Measurements from ENCODE around the gene OR2Z1. TPM values are rescaled to one million over a fixed set of nuclear protein-coding genes. Genes with fewer than 3 reads are reported as not detected.

The OR2Z1 gene
- total and polyA plus RNA-seq, 2 of the 4 experiments (the other 2 are of a cell fraction), result not detected

DNA sequence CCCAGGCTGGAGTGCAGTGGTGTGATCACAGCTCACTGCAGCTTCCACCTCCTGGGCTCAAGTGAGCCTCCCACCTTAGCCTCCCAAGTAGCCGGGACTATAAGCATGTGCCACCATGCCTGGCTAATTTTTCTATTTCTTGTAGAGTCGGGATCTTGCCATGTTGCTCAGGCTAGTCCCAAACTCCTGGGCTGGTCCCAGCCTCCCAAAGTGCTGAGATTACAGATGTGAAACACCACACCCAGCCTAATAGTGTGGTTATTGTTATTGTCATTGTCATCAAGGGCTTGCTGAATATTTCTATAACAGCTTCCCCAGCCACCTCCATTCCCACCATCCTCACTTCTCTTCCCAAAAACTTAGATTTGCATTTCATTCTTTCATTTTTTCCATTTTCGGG, 2.8 kb downstream of the OR2Z1 start:
- Histone ChIP-seq H3K36me3 (ENCODE audit: control insufficient read depth, insufficient read depth, low read length) (no peaks in the 10 kb centered on the region), H3K4me3 (ENCODE audit: insufficient read depth, low read depth, low read length) (no peak overlapping the region), H3K56ac (ENCODE audit: extremely low read depth, insufficient read depth, low read length) (no peak overlapping the region), H3K4ac (ENCODE audit: low read depth, low read length) (no peak overlapping the region), H3K27ac (ENCODE audit: insufficient read depth, low read length) (no peak overlapping the region), H2BK20ac (ENCODE audit: low read depth, low read length) (no peak overlapping the region), H2BK15ac (ENCODE audit: low read depth, low read length) (no peak overlapping the region), H3K9me3 (ENCODE audit: control insufficient read depth, insufficient read depth, low read length) (peaks cover 22% of the 10 kb centered on the region), H3K4me2 (ENCODE audit: low read depth, low read length) (no peak overlapping the region), H3K4me1 (ENCODE audit: control insufficient read depth, insufficient read depth, low read length) (no peaks in the 10 kb centered on the region), H2AK9ac (replicated peaks; ENCODE audit: low read depth, low read length, poor library complexity) (no peak overlapping the region), H2BK120ac (ENCODE audit: low read depth, low read length) (no peak overlapping the region), H4K91ac (ENCODE audit: insufficient read depth, low read depth, low read length) (no peak overlapping the region), H4K5ac (ENCODE audit: low read depth, low read length) (no peak overlapping the region), H3K9me1 (ENCODE audit: insufficient read depth, low read length) (no peaks in the 10 kb centered on the region), H2AK5ac (ENCODE audit: low read depth, low read length) (no peak overlapping the region), H4K8ac (ENCODE audit: low read depth in 2 of 2, low read length in 2 of 2) (no peak overlapping the region), H3K9ac (ENCODE audit: low read depth, low read length) (no peak overlapping the region), H2AFZ (replicated peaks; ENCODE audit: low read length, poor library complexity) (no peak overlapping the region), H3K23ac (ENCODE audit: low read depth, low read length) (no peak overlapping the region), H3K14ac (replicated peaks; ENCODE audit: low read depth, low read length) (no peak overlapping the region), H3K18ac (ENCODE audit: low read depth, low read length) (no peak overlapping the region), H3K27me3 (ENCODE audit: control insufficient read depth, insufficient read depth, low read length) (no peaks in the 10 kb centered on the region), H4K20me1 (ENCODE audit: insufficient read depth, low read length) (no peaks in the 10 kb centered on the region), H2BK5ac (ENCODE audit: low read depth, low read length, poor library complexity, severe bottlenecking) (no peak overlapping the region), H3K79me1 (ENCODE audit: low read depth in 1 of 2, low read length in 2 of 2) (no peaks in the 10 kb centered on the region)
- no peak for DNase-seq
- 0 to 100% methylated on average over 1 of the region's 3 CpGs for WGBS, 2 experiments (ENCODE audit: extremely low coverage in 2 of 2, insufficient read length in 1 of 2)
- no TSS peak for BruUV-seq (replicated peaks)
- intact Hi-C loops (cut with micrococcal nuclease), result no loop called here
- TF ChIP-seq POLR2A (IDR thresholded peaks at IDR 0.05; ENCODE audit: low read depth, low read length) (no peak), RCOR1 (IDR thresholded peaks at IDR 0.05; ENCODE audit: insufficient replicate concordance, low read length) (no peak), ELK1 (IDR thresholded peaks at IDR 0.05; ENCODE audit: borderline replicate concordance, low read depth, low read length) (no peak), USF2 (IDR thresholded peaks at IDR 0.05; ENCODE audit: low read depth, low read length) (no peak), NFE2L2 (IDR thresholded peaks at IDR 0.05; ENCODE audit: low read depth, low read length) (no peak), MXI1 (IDR thresholded peaks at IDR 0.05; ENCODE audit: borderline replicate concordance, low read depth, low read length) (no peak), SMC3 (IDR thresholded peaks at IDR 0.05; ENCODE audit: low read depth, low read length) (no peak), MAFK (IDR thresholded peaks at IDR 0.05; ENCODE audit: low read depth, low read length) (no peak), RFX5 (IDR thresholded peaks at IDR 0.05; ENCODE audit: low read depth, low read length) (no peak), CEBPB (IDR thresholded peaks at IDR 0.05; ENCODE audit: low read depth, low read length) (no peak), FOS (IDR thresholded peaks at IDR 0.05; ENCODE audit: low read depth, low read length) (no peak), MAZ (IDR thresholded peaks at IDR 0.05; ENCODE audit: borderline replicate concordance, low read depth, low read length) (no peak), RAD21 (IDR thresholded peaks at IDR 0.05; ENCODE audit: low read length) (no peak), BHLHE40 (IDR thresholded peaks at IDR 0.05; ENCODE audit: low read depth, low read length) (no peak)
- TF ChIP-seq, protein P1, sequence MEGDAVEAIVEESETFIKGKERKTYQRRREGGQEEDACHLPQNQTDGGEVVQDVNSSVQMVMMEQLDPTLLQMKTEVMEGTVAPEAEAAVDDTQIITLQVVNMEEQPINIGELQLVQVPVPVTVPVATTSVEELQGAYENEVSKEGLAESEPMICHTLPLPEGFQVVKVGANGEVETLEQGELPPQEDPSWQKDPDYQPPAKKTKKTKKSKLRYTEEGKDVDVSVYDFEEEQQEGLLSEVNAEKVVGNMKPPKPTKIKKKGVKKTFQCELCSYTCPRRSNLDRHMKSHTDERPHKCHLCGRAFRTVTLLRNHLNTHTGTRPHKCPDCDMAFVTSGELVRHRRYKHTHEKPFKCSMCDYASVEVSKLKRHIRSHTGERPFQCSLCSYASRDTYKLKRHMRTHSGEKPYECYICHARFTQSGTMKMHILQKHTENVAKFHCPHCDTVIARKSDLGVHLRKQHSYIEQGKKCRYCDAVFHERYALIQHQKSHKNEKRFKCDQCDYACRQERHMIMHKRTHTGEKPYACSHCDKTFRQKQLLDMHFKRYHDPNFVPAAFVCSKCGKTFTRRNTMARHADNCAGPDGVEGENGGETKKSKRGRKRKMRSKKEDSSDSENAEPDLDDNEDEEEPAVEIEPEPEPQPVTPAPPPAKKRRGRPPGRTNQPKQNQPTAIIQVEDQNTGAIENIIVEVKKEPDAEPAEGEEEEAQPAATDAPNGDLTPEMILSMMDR (conservative IDR thresholded peaks at IDR 0.05; ENCODE audit: low read depth, low read length), result no peak
- dilution Hi-C loops (cut with HindIII; ENCODE audit: low sequenced_read_pairs, unreplicated experiment), result no loop called here
- ATAC-seq (ENCODE audit: low read depth), result no peak
- ChIA-PET CTCF (interaction anchor here (0.7 kb wide), 1 partner anchor 11 kb away, joined by 3 read pairs; no protein-coding TSS in a partner anchor), POLR2A (ENCODE audit: unreplicated experiment) (no interaction called here)
- in situ Hi-C loops (cut with MboI; ENCODE audit: low sequenced_read_pairs), result no loop called here

Data from IMR-90 (cell line).